HEK293 (cell line): ENCODE results near the gene PARP2.

Experiments
- CTCF ChIP-seq: fragments of 450-650 bp; formaldehyde crosslinking; IDR thresholded peaks from 2 replicates; pipeline ENCODE4 v1.5.1; 2016; ENCODE audit warnings: missing biosample characterization, missing genetic modification characterization
- HOXD13 ChIP-seq: sonication (generic); formaldehyde crosslinking; IDR thresholded peaks from 2 replicates; pipeline ENCODE4 v1.8.0; 2022; ENCODE audit warnings: missing genetic modification reagents, borderline replicate concordance

DNA sequence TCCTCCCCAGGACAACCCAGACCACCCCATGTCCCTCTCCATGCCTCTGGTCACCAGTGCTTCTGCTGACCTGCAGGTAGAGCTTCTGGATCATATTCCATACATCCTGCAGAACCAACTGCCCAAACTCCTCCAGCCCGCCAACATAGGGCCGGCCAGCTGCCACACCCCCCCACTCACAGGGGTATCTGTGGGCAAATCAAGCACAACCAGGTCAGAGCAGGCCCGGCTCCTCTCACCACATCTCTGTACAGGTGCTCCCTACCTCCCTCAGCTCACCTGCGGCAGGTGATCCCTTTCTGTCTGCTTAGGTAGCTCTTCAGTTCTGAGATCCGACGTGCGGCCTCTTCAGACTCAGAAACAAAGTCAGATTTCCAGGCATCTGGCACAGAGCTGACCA, 40.9 kb downstream of the PARP2 start:
- no peak for TF ChIP-seq CTCF (tag by site-specific recombination)
- no peak for TF ChIP-seq HOXD13
